PC-9 (cell line): ENCODE data around the gene BMAL1. TPM values are rescaled to one million over a fixed set of nuclear protein-coding genes. Genes with fewer than 3 reads are reported as not detected.

Experiments
- BruUV-seq: library from RNA; stranded (reverse); fragments of 400-500 nt; replicated peaks from 2 replicates; lab custom pipeline; 2021; lab: Mats Ljungman, UMichigan
- CTCF ChIA-PET: fragments of 300-600 bp; sonication (Branson Sonifier 250); formaldehyde crosslinking; loops from one replicate; lab custom pipeline; 2022; ENCODE audit warnings: antibody characterized with exemption; lab: Charles Lee
- POLR2A ChIA-PET: fragments of 300-600 bp; sonication (Branson Sonifier 250); formaldehyde crosslinking; loops from one replicate; lab custom pipeline; 2022; ENCODE audit warnings: antibody characterized with exemption; ENCODE audit not compliant: unreplicated experiment; lab: Charles Lee
- DNase-seq, 2 experiments: peaks; one replicate each; pipeline versions ENCODE4 v3.0.0 to v3.0.0-alpha.2; 2015 to 2022; ENCODE audit warnings: mixed read lengths in 1 of 2
- H2AFZ ChIP-seq: fragments of 200-600 bp; sonication (generic); 2 replicates; pipeline ENCODE4 v1.8.1; 2017; ENCODE audit warnings: antibody characterized with exemption
- H3F3A ChIP-seq: fragments of 200-600 bp; sonication (generic); 2 replicates; pipeline ENCODE4 v1.8.1; 2017; ENCODE audit warnings: antibody characterized with exemption, mild to moderate bottlenecking, low read depth; ENCODE audit not compliant: insufficient read depth
- H3K27ac ChIP-seq: fragments of 200-600 bp; sonication (generic); 2 replicates; pipeline ENCODE4 v1.6.1; 2016; ENCODE audit warnings: mixed run types
- H3K27me3 ChIP-seq: fragments of 200-600 bp; sonication (generic); 2 replicates; pipeline ENCODE4 v1.6.1; 2016; ENCODE audit warnings: low read depth, mixed run types; ENCODE audit not compliant: insufficient read depth
- H3K36me3 ChIP-seq: fragments of 200-600 bp; sonication (generic); 2 replicates; pipeline ENCODE4 v1.6.1; 2016; ENCODE audit warnings: low read depth, mixed run types
- H3K4me1 ChIP-seq: fragments of 200-600 bp; sonication (generic); replicated peaks from 2 replicates; pipeline ENCODE4 v1.6.1; 2016; ENCODE audit warnings: mixed run types; ENCODE audit not compliant: insufficient read depth
- H3K4me2 ChIP-seq: fragments of 200-600 bp; sonication (generic); 2 replicates; pipeline ENCODE4 v1.6.1; 2017; ENCODE audit warnings: mixed run types
- H3K4me3 ChIP-seq: fragments of 200-600 bp; sonication (generic); 2 replicates; pipeline ENCODE4 v1.6.1; 2016; ENCODE audit warnings: mixed run types
- H3K79me2 ChIP-seq: fragments of 200-600 bp; sonication (generic); 2 replicates; pipeline ENCODE4 v1.6.1; 2017; ENCODE audit warnings: low read depth, mixed run types
- H3K9me2 ChIP-seq: fragments of 200-600 bp; sonication (generic); 2 replicates; pipeline ENCODE4 v1.8.1; 2017; ENCODE audit warnings: mild to moderate bottlenecking; ENCODE audit not compliant: insufficient read depth
- H3K9me3 ChIP-seq: fragments of 200-600 bp; sonication (generic); 2 replicates; pipeline ENCODE4 v1.8.1; 2016; ENCODE audit warnings: low read depth; ENCODE audit not compliant: insufficient read depth
- H4K20me1 ChIP-seq: fragments of 200-600 bp; sonication (generic); 2 replicates; pipeline ENCODE4 v1.8.1; 2017; ENCODE audit not compliant: insufficient read depth
- EZH2 ChIP-seq: fragments of 200-600 bp; sonication (generic); IDR thresholded peaks from 2 replicates; pipeline ENCODE4 v1.8.0; 2017; ENCODE audit warnings: antibody characterized with exemption, low read depth
- intact Hi-C: fragments of 100-400 bp; cut with micrococcal nuclease; formaldehyde crosslinking; loops from one replicate; pipeline ENCODE4 v1.10.0; 2022; ENCODE audit not compliant: unreplicated experiment
- total RNA-seq: library from RNA; stranded (reverse); gene quantifications from 2 replicates; pipeline ENCODE4 v1.2.3, GENCODE V29; 2021
- TF ChIP-seq, protein P1 (sequence below): fragments of 200-600 bp; sonication (generic); conservative IDR thresholded peaks from 2 replicates; pipeline ENCODE4 v1.6.1; 2017; ENCODE audit warnings: mixed run types, antibody characterized with exemption, mild to moderate bottlenecking, moderate library complexity

The BMAL1 gene
- total RNA-seq, 1 experiment from 2014 or later: 15.0 TPM

DNA sequence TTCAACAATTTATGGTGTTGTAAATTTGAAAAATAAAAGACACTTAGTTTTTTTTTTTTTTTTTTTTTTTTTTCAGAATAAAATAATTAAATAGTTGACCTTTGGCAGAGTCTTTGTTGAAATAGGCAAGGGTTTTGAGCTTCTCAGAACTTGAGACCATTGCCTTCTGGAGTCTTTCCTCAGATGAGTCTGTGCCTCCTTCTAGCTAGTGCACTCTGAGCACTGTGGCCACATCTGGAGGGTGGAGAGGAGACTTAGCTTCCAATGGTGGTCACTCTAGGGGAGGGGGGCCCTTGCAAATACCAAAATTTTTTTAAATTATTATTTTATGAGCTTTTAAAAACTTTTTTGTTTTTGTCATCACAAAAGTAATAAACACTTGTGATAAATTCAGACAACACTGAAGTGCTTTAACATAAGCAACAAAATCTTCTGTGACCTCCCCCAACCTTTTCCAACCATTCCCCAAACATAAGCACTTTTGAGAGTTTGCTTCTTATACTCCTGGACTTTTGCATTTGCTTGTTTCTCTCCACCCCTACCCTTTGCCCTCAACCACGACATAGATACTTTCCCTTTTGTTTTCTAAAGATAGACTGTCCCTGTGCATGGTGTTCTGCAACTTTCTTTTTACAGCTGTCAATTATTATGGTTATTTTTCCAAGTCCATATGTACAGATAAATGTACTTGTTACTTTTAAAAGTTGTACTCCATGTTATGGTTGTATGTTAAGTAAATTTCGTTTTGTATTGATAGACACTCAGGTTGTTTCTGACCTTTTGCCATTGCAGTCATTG is 41.1 kb downstream of the BMAL1 start:
- H2AFZ ChIP-seq: no peak overlapping the region
- no peaks in the 10 kb centered on the region for H3F3A ChIP-seq
- CTCF ChIA-PET: interaction anchor here (0.6 kb wide), 1 partner anchor 1033 kb away, joined by 3 read pairs; no protein-coding TSS in a partner anchor
- H4K20me1 ChIP-seq: no peaks in the 10 kb centered on the region
- H3K36me3 ChIP-seq: no peaks in the 10 kb centered on the region
- no peak for TF ChIP-seq EZH2
- TF ChIP-seq, protein P1, sequence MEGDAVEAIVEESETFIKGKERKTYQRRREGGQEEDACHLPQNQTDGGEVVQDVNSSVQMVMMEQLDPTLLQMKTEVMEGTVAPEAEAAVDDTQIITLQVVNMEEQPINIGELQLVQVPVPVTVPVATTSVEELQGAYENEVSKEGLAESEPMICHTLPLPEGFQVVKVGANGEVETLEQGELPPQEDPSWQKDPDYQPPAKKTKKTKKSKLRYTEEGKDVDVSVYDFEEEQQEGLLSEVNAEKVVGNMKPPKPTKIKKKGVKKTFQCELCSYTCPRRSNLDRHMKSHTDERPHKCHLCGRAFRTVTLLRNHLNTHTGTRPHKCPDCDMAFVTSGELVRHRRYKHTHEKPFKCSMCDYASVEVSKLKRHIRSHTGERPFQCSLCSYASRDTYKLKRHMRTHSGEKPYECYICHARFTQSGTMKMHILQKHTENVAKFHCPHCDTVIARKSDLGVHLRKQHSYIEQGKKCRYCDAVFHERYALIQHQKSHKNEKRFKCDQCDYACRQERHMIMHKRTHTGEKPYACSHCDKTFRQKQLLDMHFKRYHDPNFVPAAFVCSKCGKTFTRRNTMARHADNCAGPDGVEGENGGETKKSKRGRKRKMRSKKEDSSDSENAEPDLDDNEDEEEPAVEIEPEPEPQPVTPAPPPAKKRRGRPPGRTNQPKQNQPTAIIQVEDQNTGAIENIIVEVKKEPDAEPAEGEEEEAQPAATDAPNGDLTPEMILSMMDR: no peak
- no peak overlapping the region for H3K4me2 ChIP-seq
- H3K4me1 ChIP-seq: no peaks in the 10 kb centered on the region
- H3K9me2 ChIP-seq: no peaks in the 10 kb centered on the region
- no peak overlapping the region for H3K4me3 ChIP-seq
- no peak overlapping the region for H3K27ac ChIP-seq
- BruUV-seq: no TSS peak
- H3K79me2 ChIP-seq: no peaks in the 10 kb centered on the region
- no peak for DNase-seq
- no peaks in the 10 kb centered on the region for H3K9me3 ChIP-seq
- intact Hi-C loops: no loop called here
- H3K27me3 ChIP-seq: no peaks in the 10 kb centered on the region
- POLR2A ChIA-PET: interaction anchor here (0.6 kb wide), 1 partner anchor 1032 kb away, joined by 32 read pairs; no protein-coding TSS in a partner anchor

DNA sequence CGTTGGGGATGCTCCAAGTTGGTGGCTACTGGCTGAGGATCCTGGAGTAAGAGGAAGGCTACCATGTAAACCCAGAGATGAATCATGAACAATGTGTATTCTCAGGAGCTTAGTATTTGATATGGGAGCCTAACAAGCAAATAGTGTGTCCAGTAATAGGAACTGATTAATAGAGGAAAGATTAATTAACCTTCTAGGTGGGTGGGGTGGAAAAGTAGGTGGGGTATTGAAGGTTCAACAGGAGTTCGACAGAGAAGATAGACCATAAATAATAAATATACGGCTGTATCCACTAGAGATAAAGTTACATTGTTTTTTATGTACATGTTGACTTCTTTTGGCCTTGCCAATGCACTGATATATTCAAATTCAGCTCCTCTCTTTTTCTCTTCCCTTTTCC is 43.1 kb downstream of the BMAL1 start:
- no peak for DNase-seq
- H3K79me2 ChIP-seq: no peaks in the 10 kb centered on the region
- no peaks in the 10 kb centered on the region for H3K36me3 ChIP-seq
- no peak for TF ChIP-seq EZH2
- TF ChIP-seq, protein P1: no peak
- no TSS peak for BruUV-seq
- no peak overlapping the region for H3K27ac ChIP-seq
- no peaks in the 10 kb centered on the region for H4K20me1 ChIP-seq
- no peaks in the 10 kb centered on the region for H3K4me1 ChIP-seq
- no peak overlapping the region for H3K4me2 ChIP-seq
- no peak overlapping the region for H3K4me3 ChIP-seq
- POLR2A ChIA-PET: no interaction called here
- H3K27me3 ChIP-seq: no peaks in the 10 kb centered on the region
- no peaks in the 10 kb centered on the region for H3K9me3 ChIP-seq
- no peaks in the 10 kb centered on the region for H3F3A ChIP-seq
- no peak overlapping the region for H2AFZ ChIP-seq
- CTCF ChIA-PET: no interaction called here
- H3K9me2 ChIP-seq: no peaks in the 10 kb centered on the region
- intact Hi-C loops: no loop called here

DNA sequence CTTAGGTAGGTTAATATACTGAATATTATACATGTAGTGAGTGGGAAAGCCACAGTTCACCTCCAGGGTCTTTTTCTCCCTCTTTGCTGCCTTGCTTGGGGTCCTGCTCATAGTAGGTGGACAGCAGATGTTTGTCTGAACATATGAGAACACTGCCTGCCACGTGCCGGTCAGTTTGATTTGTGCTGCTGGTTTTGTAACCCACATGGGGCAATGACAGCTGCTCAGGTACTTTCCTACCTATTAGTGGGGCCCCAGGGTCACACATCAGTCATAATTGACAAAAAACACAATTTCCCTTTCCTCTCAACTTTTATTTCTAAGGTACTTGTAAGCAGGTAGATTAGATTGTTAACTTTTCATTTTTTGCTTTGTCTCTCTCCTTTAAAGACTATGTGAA is 43.8 kb downstream of the BMAL1 start:
- no peak for DNase-seq
- no peaks in the 10 kb centered on the region for H3K9me2 ChIP-seq
- H4K20me1 ChIP-seq: no peaks in the 10 kb centered on the region
- H3K36me3 ChIP-seq: no peaks in the 10 kb centered on the region
- H2AFZ ChIP-seq: no peak overlapping the region
- no peaks in the 10 kb centered on the region for H3F3A ChIP-seq
- H3K4me1 ChIP-seq: no peaks in the 10 kb centered on the region
- H3K79me2 ChIP-seq: no peaks in the 10 kb centered on the region
- intact Hi-C loops: no loop called here
- H3K4me2 ChIP-seq: no peak overlapping the region
- H3K27me3 ChIP-seq: no peaks in the 10 kb centered on the region
- ChIA-PET CTCF (no interaction called here), POLR2A (no interaction called here)
- no peak overlapping the region for H3K27ac ChIP-seq
- BruUV-seq: no TSS peak
- no peaks in the 10 kb centered on the region for H3K9me3 ChIP-seq
- no peak overlapping the region for H3K4me3 ChIP-seq
- TF ChIP-seq, protein P1: no peak
- no peak for TF ChIP-seq EZH2
